ENCODE measurements around the gene MSRB3. TPM values are rescaled to one million over a fixed set of nuclear protein-coding genes. Genes with fewer than 3 reads are reported as not detected.
A peak's percentile ranks its signal among the peaks of the same experiment; 100 is the strongest.

The MSRB3 gene
- polyA plus RNA-seq, 1 of the 3 experiments (the other 2 are of a cell fraction), result 24.3 TPM

DNA sequence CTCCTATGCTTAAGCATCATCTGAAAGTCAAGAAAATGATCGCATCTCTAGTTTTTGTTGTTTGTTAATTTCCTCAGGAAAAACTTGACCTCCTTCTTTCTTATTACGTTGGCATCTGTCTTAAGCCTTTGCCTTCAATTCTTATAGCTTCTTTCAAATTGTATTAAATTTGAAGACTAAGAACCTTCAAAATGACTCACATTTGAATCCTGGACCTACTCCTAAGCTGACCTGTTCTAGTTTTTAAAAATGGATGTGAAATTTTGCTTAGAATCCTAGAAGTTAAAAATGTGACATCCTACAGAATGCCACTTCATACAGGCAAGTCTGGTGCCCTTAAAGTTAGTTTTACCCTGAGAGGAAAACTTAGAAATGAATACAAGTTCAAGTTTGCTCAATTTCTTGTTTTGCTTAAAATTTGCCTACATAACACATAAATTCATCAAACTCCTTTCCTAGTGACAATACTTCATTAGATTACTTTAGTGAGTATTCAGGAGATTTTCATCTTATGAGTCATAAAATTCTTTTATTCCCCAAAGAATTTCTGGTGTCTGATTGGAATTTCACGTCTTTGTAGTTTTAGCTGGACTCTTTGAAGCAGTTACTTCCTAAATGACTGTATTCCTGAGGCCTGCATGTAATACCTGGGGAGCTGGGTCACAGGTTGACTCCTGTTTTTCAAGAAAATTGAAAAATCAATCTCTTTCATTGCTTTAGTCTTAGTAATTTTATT lies 152.3 kb downstream of the MSRB3 start (continued):
- TF ChIP-seq, protein P1, sequence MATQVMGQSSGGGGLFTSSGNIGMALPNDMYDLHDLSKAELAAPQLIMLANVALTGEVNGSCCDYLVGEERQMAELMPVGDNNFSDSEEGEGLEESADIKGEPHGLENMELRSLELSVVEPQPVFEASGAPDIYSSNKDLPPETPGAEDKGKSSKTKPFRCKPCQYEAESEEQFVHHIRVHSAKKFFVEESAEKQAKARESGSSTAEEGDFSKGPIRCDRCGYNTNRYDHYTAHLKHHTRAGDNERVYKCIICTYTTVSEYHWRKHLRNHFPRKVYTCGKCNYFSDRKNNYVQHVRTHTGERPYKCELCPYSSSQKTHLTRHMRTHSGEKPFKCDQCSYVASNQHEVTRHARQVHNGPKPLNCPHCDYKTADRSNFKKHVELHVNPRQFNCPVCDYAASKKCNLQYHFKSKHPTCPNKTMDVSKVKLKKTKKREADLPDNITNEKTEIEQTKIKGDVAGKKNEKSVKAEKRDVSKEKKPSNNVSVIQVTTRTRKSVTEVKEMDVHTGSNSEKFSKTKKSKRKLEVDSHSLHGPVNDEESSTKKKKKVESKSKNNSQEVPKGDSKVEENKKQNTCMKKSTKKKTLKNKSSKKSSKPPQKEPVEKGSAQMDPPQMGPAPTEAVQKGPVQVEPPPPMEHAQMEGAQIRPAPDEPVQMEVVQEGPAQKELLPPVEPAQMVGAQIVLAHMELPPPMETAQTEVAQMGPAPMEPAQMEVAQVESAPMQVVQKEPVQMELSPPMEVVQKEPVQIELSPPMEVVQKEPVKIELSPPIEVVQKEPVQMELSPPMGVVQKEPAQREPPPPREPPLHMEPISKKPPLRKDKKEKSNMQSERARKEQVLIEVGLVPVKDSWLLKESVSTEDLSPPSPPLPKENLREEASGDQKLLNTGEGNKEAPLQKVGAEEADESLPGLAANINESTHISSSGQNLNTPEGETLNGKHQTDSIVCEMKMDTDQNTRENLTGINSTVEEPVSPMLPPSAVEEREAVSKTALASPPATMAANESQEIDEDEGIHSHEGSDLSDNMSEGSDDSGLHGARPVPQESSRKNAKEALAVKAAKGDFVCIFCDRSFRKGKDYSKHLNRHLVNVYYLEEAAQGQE (IDR thresholded peaks at IDR 0.05; ENCODE audit: low read depth, low read length), result no peak
- no peak for TF ChIP-seq NRF1 (IDR thresholded peaks at IDR 0.05; ENCODE audit: low read depth, low read length)
- no peak for TF ChIP-seq RFX5 (IDR thresholded peaks at IDR 0.05; ENCODE audit: low read length)
- TF ChIP-seq EP300 (IDR thresholded peaks at IDR 0.05; ENCODE audit: borderline replicate concordance in 1 of 2, low read depth in 1 of 2, low read length in 1 of 2), result peak in 1 of 2 experiments; percentile 83; a peak in 2 of 4 replicates
- TF ChIP-seq FOSL2 (IDR thresholded peaks at IDR 0.05; ENCODE audit: borderline replicate concordance, low read depth), result peak; percentile 82

DNA sequence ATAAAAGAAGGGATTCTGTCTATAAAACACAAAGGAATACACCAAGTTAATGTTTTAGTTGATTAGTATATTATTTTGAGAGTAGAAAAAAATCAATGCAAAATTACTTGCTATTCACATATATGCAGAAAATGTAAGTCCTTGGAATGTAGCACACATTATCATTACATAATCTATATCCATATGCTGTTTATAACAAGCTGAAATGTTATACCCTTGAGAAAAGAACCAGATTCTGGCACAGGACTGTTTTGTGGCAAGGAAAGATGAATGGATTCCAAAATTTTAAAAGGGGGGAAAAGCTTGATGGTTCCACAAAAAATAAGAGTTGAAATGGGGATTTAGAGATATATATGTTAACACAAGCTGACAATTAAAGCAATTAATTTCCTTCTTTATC lies 153.6 kb downstream of the MSRB3 start:
- H2AFZ ChIP-seq (ENCODE audit: low read depth), result no peak overlapping the region
- peak overlapping the region; percentile 77 to 79; a peak in 3 of 4 replicates for H3K27ac ChIP-seq (ENCODE audit: low read depth in 2 of 2, low read length in 1 of 2)
- peaks cover 0 to 11% of the 10 kb centered on the region in 2 experiments for H3K36me3 ChIP-seq (replicated peaks in 1 of 2; ENCODE audit: control insufficient read depth in 1 of 2, insufficient read depth in 2 of 2, low read length in 1 of 2)
- TF ChIP-seq TCF12 (IDR thresholded peaks at IDR 0.05) (peak; percentile 31; the same call in 1 of the 2 replicates), TAF1 (IDR thresholded peaks at IDR 0.05; ENCODE audit: borderline replicate concordance, low read depth, low read length) (no peak), EP300 (IDR thresholded peaks at IDR 0.05; ENCODE audit: borderline replicate concordance in 1 of 2, low read depth in 1 of 2, low read length in 1 of 2) (no peak), SIN3A (IDR thresholded peaks at IDR 0.05; ENCODE audit: borderline replicate concordance, low read depth, low read length) (no peak), TEAD4 (IDR thresholded peaks at IDR 0.05; ENCODE audit: borderline replicate concordance, insufficient read depth) (no peak)
- TF ChIP-seq, protein P2, sequence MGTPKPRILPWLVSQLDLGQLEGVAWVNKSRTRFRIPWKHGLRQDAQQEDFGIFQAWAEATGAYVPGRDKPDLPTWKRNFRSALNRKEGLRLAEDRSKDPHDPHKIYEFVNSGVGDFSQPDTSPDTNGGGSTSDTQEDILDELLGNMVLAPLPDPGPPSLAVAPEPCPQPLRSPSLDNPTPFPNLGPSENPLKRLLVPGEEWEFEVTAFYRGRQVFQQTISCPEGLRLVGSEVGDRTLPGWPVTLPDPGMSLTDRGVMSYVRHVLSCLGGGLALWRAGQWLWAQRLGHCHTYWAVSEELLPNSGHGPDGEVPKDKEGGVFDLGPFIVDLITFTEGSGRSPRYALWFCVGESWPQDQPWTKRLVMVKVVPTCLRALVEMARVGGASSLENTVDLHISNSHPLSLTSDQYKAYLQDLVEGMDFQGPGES (IDR thresholded peaks at IDR 0.05; ENCODE audit: low read depth, low read length), result no peak
- H3F3A ChIP-seq (replicated peaks; ENCODE audit: insufficient read depth), result peaks cover 40% of the 10 kb centered on the region
- ChIA-PET POLR2A (no interaction called here), CTCF (interaction anchor here (0.7 kb wide), 1 partner anchor 178 kb away, joined by 3 read pairs; no protein-coding TSS in a partner anchor)
- no peak overlapping the region for H3K9ac ChIP-seq
- H3K4me3 ChIP-seq (ENCODE audit: low read depth in 2 of 2, low read length in 1 of 2), result no peak overlapping the region
- no peaks in the 10 kb centered on the region for H3K9me2 ChIP-seq
- H4K20me1 ChIP-seq (ENCODE audit: insufficient read depth), result no peaks in the 10 kb centered on the region
- peak overlapping the region; percentile 39; the same call in 1 of the 2 replicates for H3K4me2 ChIP-seq
- peaks cover 19% of the 10 kb centered on the region for H3K79me2 ChIP-seq (ENCODE audit: insufficient read depth)
- peaks cover 0 to 29% of the 10 kb centered on the region in 2 experiments; a peak in 3 of 4 replicates for H3K4me1 ChIP-seq (ENCODE audit: control insufficient read depth in 1 of 2, insufficient read depth in 2 of 2, low read depth in 1 of 2, low read length in 1 of 2)
- H3K9me3 ChIP-seq, result no peaks in the 10 kb centered on the region
- no peaks in the 10 kb centered on the region for H3K27me3 ChIP-seq (ENCODE audit: insufficient read depth)
- DNase-seq, result no peak
